HEK293 (cell line): ENCODE data around the gene TANC1.

Source experiments
- KLF10 ChIP-seq: fragments of 450-650 bp; IDR thresholded peaks from 2 replicates; pipeline ENCODE4 v1.5.1; 2018; ENCODE audit warnings: missing biosample characterization, mild to moderate bottlenecking, missing genetic modification characterization
- SP2 ChIP-seq: fragments of 450-650 bp; formaldehyde crosslinking; IDR thresholded peaks from 2 replicates; pipeline ENCODE4 v1.5.1; 2016; ENCODE audit warnings: missing biosample characterization, missing genetic modification characterization
- ZBTB7A ChIP-seq: fragments of 450-650 bp; formaldehyde crosslinking; IDR thresholded peaks from 2 replicates; pipeline ENCODE4 v1.5.1; 2016; ENCODE audit warnings: low read depth, missing biosample characterization, missing genetic modification characterization
- ZFP41 ChIP-seq: fragments of 450-650 bp; formaldehyde crosslinking; IDR thresholded peaks from 2 replicates; pipeline ENCODE4 v1.5.1; 2016; ENCODE audit warnings: missing biosample characterization, missing genetic modification characterization, borderline replicate concordance
- ZNF121 ChIP-seq: fragments of 450-650 bp; formaldehyde crosslinking; IDR thresholded peaks from 2 replicates; pipeline ENCODE4 v1.5.1; 2016; ENCODE audit warnings: missing biosample characterization, missing genetic modification characterization
- ZNF184 ChIP-seq: fragments of 450-650 bp; IDR thresholded peaks from 2 replicates; pipeline ENCODE4 v1.5.1; 2018; ENCODE audit warnings: missing biosample characterization, mild to moderate bottlenecking, missing genetic modification characterization
- ZNF24 ChIP-seq: fragments of 450-650 bp; formaldehyde crosslinking; IDR thresholded peaks from 2 replicates; pipeline ENCODE4 v1.5.1; 2016; ENCODE audit warnings: missing biosample characterization, missing genetic modification characterization
- ZNF394 ChIP-seq: fragments of 450-650 bp; formaldehyde crosslinking; IDR thresholded peaks from 2 replicates; pipeline ENCODE4 v1.5.1; 2016; ENCODE audit warnings: missing biosample characterization, missing genetic modification characterization, mild to moderate bottlenecking, moderate library complexity, borderline replicate concordance
- ZNF521 ChIP-seq: fragments of 450-650 bp; formaldehyde crosslinking; IDR thresholded peaks from 2 replicates; pipeline ENCODE4 v1.5.1; 2017; ENCODE audit warnings: missing biosample characterization, mild to moderate bottlenecking, missing genetic modification characterization
- ZNF596 ChIP-seq: fragments of 450-650 bp; IDR thresholded peaks from 2 replicates; pipeline ENCODE4 v1.5.0; 2018; ENCODE audit warnings: missing biosample characterization, mild to moderate bottlenecking, missing genetic modification characterization, moderate library complexity
- TF ChIP-seq, protein P1 (sequence below): fragments of 450-650 bp; formaldehyde crosslinking; IDR thresholded peaks from 2 replicates; pipeline ENCODE4 v1.5.1; 2016; ENCODE audit warnings: missing biosample characterization, missing genetic modification characterization
- TF ChIP-seq, protein P2 (sequence below): fragments of 450-650 bp; formaldehyde crosslinking; IDR thresholded peaks from 2 replicates; pipeline ENCODE4 v1.5.1; 2016; ENCODE audit warnings: missing biosample characterization, missing genetic modification characterization

DNA sequence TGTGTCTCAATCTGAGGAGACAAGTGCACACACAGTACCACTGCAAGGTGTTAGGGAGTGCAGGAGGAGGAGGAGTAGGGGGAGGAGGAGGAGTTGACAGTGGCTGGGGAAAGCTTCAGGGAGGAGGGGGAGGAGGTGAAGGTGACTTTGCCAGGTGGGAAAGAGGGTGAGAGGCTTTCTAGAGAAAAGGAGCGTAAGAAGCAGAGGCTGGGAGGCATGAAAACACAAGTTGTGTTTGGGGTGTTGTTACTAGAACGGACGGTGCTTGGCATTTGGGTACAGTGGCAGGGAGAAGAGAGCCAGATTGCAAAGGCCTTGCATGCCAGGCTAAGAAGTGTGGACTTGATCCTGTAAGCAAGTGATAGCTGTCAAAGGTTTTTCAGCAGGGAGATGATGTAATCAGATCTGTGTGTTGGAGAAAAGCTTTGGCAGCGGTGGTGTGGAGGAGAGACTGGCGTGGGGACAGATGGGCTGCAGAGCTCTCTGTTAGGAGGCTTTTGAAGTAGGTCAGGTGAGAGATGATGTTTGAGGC is 16.2 kb downstream of the TANC1 start:
- TF ChIP-seq, protein P1, sequence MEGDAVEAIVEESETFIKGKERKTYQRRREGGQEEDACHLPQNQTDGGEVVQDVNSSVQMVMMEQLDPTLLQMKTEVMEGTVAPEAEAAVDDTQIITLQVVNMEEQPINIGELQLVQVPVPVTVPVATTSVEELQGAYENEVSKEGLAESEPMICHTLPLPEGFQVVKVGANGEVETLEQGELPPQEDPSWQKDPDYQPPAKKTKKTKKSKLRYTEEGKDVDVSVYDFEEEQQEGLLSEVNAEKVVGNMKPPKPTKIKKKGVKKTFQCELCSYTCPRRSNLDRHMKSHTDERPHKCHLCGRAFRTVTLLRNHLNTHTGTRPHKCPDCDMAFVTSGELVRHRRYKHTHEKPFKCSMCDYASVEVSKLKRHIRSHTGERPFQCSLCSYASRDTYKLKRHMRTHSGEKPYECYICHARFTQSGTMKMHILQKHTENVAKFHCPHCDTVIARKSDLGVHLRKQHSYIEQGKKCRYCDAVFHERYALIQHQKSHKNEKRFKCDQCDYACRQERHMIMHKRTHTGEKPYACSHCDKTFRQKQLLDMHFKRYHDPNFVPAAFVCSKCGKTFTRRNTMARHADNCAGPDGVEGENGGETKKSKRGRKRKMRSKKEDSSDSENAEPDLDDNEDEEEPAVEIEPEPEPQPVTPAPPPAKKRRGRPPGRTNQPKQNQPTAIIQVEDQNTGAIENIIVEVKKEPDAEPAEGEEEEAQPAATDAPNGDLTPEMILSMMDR, result no peak
- TF ChIP-seq, protein P2, sequence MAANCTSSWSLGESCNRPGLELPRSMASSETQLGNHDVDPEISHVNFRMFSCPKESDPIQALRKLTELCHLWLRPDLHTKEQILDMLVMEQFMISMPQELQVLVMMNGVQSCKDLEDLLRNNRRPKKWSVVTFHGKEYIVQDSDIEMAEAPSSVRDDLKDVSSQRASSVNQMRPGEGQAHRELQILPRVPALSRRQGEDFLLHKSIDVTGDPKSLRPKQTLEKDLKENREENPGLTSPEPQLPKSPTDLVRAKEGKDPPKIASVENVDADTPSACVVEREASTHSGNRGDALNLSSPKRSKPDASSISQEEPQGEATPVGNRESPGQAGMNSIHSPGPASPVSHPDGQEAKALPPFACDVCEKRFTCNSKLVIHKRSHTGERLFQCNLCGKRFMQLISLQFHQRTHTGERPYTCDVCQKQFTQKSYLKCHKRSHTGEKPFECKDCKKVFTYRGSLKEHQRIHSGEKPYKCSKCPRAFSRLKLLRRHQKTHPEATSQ, result no peak
- TF ChIP-seq ZNF394 (tag by site-specific recombination), result no peak
- no peak for TF ChIP-seq ZNF24 (tag by site-specific recombination)
- TF ChIP-seq ZNF184 (tag by site-specific recombination), result no peak
- TF ChIP-seq KLF10 (tag by site-specific recombination), result no peak
- TF ChIP-seq SP2 (tag by site-specific recombination), result no peak
- TF ChIP-seq ZFP41 (tag by site-specific recombination), result no peak
- no peak for TF ChIP-seq ZNF521 (tag by site-specific recombination)
- TF ChIP-seq ZNF596, result no peak
- no peak for TF ChIP-seq ZNF121
- no peak for TF ChIP-seq ZBTB7A (tag by site-specific recombination)
